CD14-positive monocyte (primary cell): Measurements from ENCODE around the gene TFEB. TPM values are rescaled to one million over a fixed set of nuclear protein-coding genes. Genes with fewer than 3 reads are reported as not detected.

ENCODE experiments used
- DNase-seq, 3 donors: peaks; one replicate each; pipeline ENCODE4 v3.0.0-alpha.2; 2011 to 2022
- H2AFZ ChIP-seq: 2 replicates; pipeline ENCODE4 v1.6.0; 2012; ENCODE audit warnings: mild to moderate bottlenecking, low read depth, low read length, inconsistent platforms; ENCODE audit not compliant: insufficient read depth, poor library complexity, severe bottlenecking
- H3K27ac ChIP-seq, 2 donors: 1 replicate in 1 of 2; 2 replicates in 1 of 2; pipeline ENCODE4 v1.5.1; 2012 to 2013; ENCODE audit warnings: low read length in 2 of 2, control low read depth in 1 of 2, inconsistent platforms in 1 of 2, low read depth in 1 of 2, mild to moderate bottlenecking in 1 of 2
- H3K27me3 ChIP-seq, 2 donors: one replicate each; pipeline versions ENCODE4 v1.6.0 to v1.6.1; 2011 to 2013; ENCODE audit warnings: low read length in 2 of 2; ENCODE audit not compliant: control insufficient read depth in 2 of 2, insufficient read depth in 2 of 2
- H3K36me3 ChIP-seq, 2 donors: replicated peaks in 1 of 2; 1 replicate in 1 of 2; 2 replicates in 1 of 2; pipeline versions ENCODE4 v1.5.1 to v1.6.1; 2012 to 2013; ENCODE audit warnings: low read length in 2 of 2, control low read depth in 1 of 2, inconsistent platforms in 1 of 2, mild to moderate bottlenecking in 1 of 2; ENCODE audit not compliant: insufficient read depth in 2 of 2, control insufficient read depth in 1 of 2
- H3K4me1 ChIP-seq, 2 donors: 1 replicate in 1 of 2; 2 replicates in 1 of 2; pipeline versions ENCODE4 v1.5.1 to v1.6.1; 2012 to 2013; ENCODE audit warnings: low read length in 2 of 2, control low read depth in 1 of 2, inconsistent platforms in 1 of 2, mild to moderate bottlenecking in 1 of 2, moderate library complexity in 1 of 2; ENCODE audit not compliant: insufficient read depth in 2 of 2, control insufficient read depth in 1 of 2
- H3K4me2 ChIP-seq: replicated peaks from 2 replicates; pipeline ENCODE3; 2012; ENCODE audit warnings: low read length, moderate library complexity, mild to moderate bottlenecking; ENCODE audit not compliant: poor library complexity, severe bottlenecking; ENCODE audit errors: extremely low read depth
- H3K4me3 ChIP-seq, 3 experiments: fragments of 200-600 bp in 1 of 3; sonication (generic) in 1 of 3; replicated peaks in 1 of 3; 1 replicate in 2 of 3; 2 replicates in 1 of 3; pipeline ENCODE4 v1.5.1; 2011 to 2013; ENCODE audit warnings: low read length in 3 of 3, mild to moderate bottlenecking in 3 of 3, control low read depth in 2 of 3, low read depth in 2 of 3, inconsistent platforms in 1 of 3, moderate library complexity in 1 of 3
- H3K79me2 ChIP-seq: 2 replicates; pipeline ENCODE4 v1.6.0; 2012; ENCODE audit warnings: mild to moderate bottlenecking, control low read depth, inconsistent platforms, low read length, moderate library complexity; ENCODE audit not compliant: insufficient read depth
- H3K9ac ChIP-seq: 2 replicates; pipeline ENCODE4 v1.6.0; 2017; ENCODE audit warnings: low read length, mild to moderate bottlenecking; ENCODE audit not compliant: insufficient read depth, poor library complexity, severe bottlenecking
- H3K9me3 ChIP-seq, 2 donors: replicated peaks in 1 of 2; 1 replicate in 1 of 2; 2 replicates in 1 of 2; pipeline versions ENCODE4 v1.5.1 to v1.6.1; 2012 to 2013; ENCODE audit warnings: low read length in 2 of 2, control low read depth in 1 of 2; ENCODE audit not compliant: control insufficient read depth in 1 of 2, insufficient read depth in 1 of 2
- H4K20me1 ChIP-seq: 2 replicates; pipeline ENCODE4 v1.6.0; 2012; ENCODE audit warnings: mild to moderate bottlenecking, low read length, control low read depth, moderate library complexity; ENCODE audit not compliant: insufficient read depth
- H3K27ac Mint-ChIP-seq, 7 donors: one replicate each; pipeline ENCODE4 v1.8.0; 2020; ENCODE audit warnings: mild to moderate bottlenecking in 7 of 7, mixed read lengths in 7 of 7, moderate library complexity in 6 of 7, inconsistent platforms in 2 of 7
- H3K27me3 Mint-ChIP-seq, 3 donors: one replicate each; pipeline ENCODE4 v1.8.0; 2021 to 2022; ENCODE audit warnings: low read depth in 3 of 3, mild to moderate bottlenecking in 3 of 3, mixed read lengths in 3 of 3, moderate library complexity in 3 of 3, inconsistent platforms in 1 of 3
- H3K36me3 Mint-ChIP-seq, 2 donors: one replicate each; pipeline ENCODE4 v1.8.0; 2020; ENCODE audit warnings: mixed read lengths in 2 of 2, inconsistent platforms in 1 of 2, mild to moderate bottlenecking in 1 of 2
- H3K4me1 Mint-ChIP-seq: one replicate; pipeline ENCODE4 v1.8.0; 2020; ENCODE audit warnings: mild to moderate bottlenecking, mixed read lengths
- H3K4me3 Mint-ChIP-seq, 2 donors: one replicate each; pipeline ENCODE4 v1.8.0; 2020; ENCODE audit warnings: mild to moderate bottlenecking in 2 of 2, mixed read lengths in 2 of 2, moderate library complexity in 1 of 2
- H3K9me3 Mint-ChIP-seq, 7 donors: one replicate each; pipeline ENCODE4 v1.8.0; 2020 to 2022; ENCODE audit warnings: mixed read lengths in 7 of 7, mild to moderate bottlenecking in 6 of 7, moderate library complexity in 6 of 7, inconsistent platforms in 2 of 7
- CTCF ChIP-seq: fragments of 200-600 bp; IDR thresholded peaks from one replicate; pipeline ENCODE4 v1.8.0; 2022; ENCODE audit warnings: antibody characterized with exemption, mild to moderate bottlenecking
- WGBS: methylation state at CpG from one replicate; pipeline ENCODE4 v1.1.5; 2013; ENCODE audit warnings: missing lambda C conversion rate; ENCODE audit not compliant: insufficient coverage; 5-methylcytosine and 5-hydroxymethylcytosine counted together
- intact Hi-C, 2 donors: fragments of 100-400 bp; cut with micrococcal nuclease; formaldehyde crosslinking; loops; one replicate each; pipeline versions ENCODE4 v1.15.0 to v1.15.1; 2023
- polyA plus RNA-seq, 3 donors: library from polyadenylated mRNA; depleted of rRNA in 1 of 3; unstranded in 2 of 3; stranded (reverse) in 1 of 3; fragments of 300-500 nt in 2 of 3; fragments of >200 nt in 1 of 3; fragmentation: Illumina TruSeq in 2 of 3; gene quantifications; 1 replicate in 2 of 3; 2 replicates in 1 of 3; pipeline ENCODE4 v1.2.3, GENCODE V29; 2012 to 2021

TFEB gene
- polyA plus RNA-seq, 3 donors, result 42.6 to 60.0 (median 55.0) TPM

- Mint-ChIP-seq H3K4me1 (no peaks in the 10 kb centered on the region), H3K27me3 (peaks cover 4 to 8% (median 6%) of the 10 kb centered on the region in 3 donors), H3K27ac (no peak overlapping the region), H3K36me3 (no peaks in the 10 kb centered on the region), H3K9me3 (no peaks in the 10 kb centered on the region), H3K4me3 (no peak overlapping the region)
- DNase-seq, result no peak
- WGBS, result 76% methylated on average over 4 of the region's 5 CpGs
- intact Hi-C loops, result no loop called here
- H3K9ac ChIP-seq, result no peak overlapping the region
- H3K9me3 ChIP-seq, result no peaks in the 10 kb centered on the region
- no peaks in the 10 kb centered on the region for H3K79me2 ChIP-seq
- H3K27ac ChIP-seq, result no peak overlapping the region
- no peaks in the 10 kb centered on the region for H3K27me3 ChIP-seq
- no peak overlapping the region for H3K4me2 ChIP-seq
- H3K4me1 ChIP-seq, result no peaks in the 10 kb centered on the region
- no peaks in the 10 kb centered on the region for H4K20me1 ChIP-seq
- H2AFZ ChIP-seq, result no peak overlapping the region
- no peak for TF ChIP-seq CTCF
- no peaks in the 10 kb centered on the region for H3K36me3 ChIP-seq
- H3K4me3 ChIP-seq, result no peak overlapping the region
Observed at GRCh38 chr6:41648921-41649320, 86.5 kb downstream of the TFEB start.

DNA sequence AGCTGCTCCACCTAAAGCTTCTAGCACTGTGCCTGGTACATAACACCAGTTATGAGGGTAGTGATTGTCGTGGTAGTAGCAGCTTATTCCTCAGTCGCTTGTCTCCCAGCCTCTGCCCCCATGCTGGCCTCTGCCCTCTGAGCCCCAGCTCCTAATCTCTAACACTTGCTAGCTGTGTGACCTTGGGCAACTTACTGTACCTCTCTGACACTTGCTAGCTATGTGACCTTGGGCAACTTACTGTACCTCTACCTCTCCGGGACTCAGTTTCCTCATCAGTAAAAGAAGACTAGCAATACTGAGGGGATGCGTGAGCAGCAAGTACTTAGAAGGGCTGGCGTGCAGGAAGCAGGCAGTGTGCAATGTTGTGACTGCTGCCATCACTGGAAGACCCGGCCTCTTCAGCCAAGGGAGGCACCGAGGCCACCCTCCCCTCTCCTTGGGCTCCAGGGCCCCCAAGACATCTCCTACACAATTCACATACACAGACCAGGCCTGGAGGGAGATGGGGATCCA lies 87.3 kb downstream of the TFEB start:
- WGBS, result no CpG with 5 or more reads among the region's 7 CpGs
- intact Hi-C loops, result no loop called here
- H3K79me2 ChIP-seq, result no peaks in the 10 kb centered on the region
- peaks cover 0 to 1% (median 0%) of the 10 kb centered on the region in 7 donors for H3K9me3 Mint-ChIP-seq
- H3K36me3 Mint-ChIP-seq, result no peaks in the 10 kb centered on the region
- H3K9me3 ChIP-seq, result no peaks in the 10 kb centered on the region
- H4K20me1 ChIP-seq, result no peaks in the 10 kb centered on the region
- no peak overlapping the region for H3K4me3 ChIP-seq
- H3K9ac ChIP-seq, result no peak overlapping the region
- no peaks in the 10 kb centered on the region for H3K27me3 ChIP-seq
- no peak overlapping the region for H3K4me2 ChIP-seq
- H2AFZ ChIP-seq, result no peak overlapping the region
- H3K27ac ChIP-seq, result no peak overlapping the region
- peaks cover 4 to 8% (median 7%) of the 10 kb centered on the region in 3 donors for H3K27me3 Mint-ChIP-seq
- H3K36me3 ChIP-seq, result no peaks in the 10 kb centered on the region
- TF ChIP-seq CTCF, result no peak
- no peak overlapping the region for H3K4me3 Mint-ChIP-seq
- H3K4me1 Mint-ChIP-seq, result no peaks in the 10 kb centered on the region
- no peaks in the 10 kb centered on the region for H3K4me1 ChIP-seq
- H3K27ac Mint-ChIP-seq, result no peak overlapping the region
- no peak for DNase-seq
